HepG2 (cell line): ENCODE data around the gene SERPINA3. TPM values are rescaled to one million over a fixed set of nuclear protein-coding genes. Genes with fewer than 3 reads are reported as not detected.

ENCODE experiments used
- ARID2 ChIP-seq: sonication (generic); formaldehyde crosslinking; IDR thresholded peaks from 2 replicates; pipeline ENCODE4 v1.8.1; 2022; ENCODE audit warnings: mild to moderate bottlenecking, missing genetic modification reagents, borderline replicate concordance
- CREM ChIP-seq, 2 experiments: sonication (generic) in 1 of 2; formaldehyde crosslinking in 1 of 2; IDR thresholded peaks; 2 replicates each; pipeline versions ENCODE4 v1.4.0 to v1.6.1; 2016 to 2020; ENCODE audit warnings: antibody characterized with exemption in 1 of 2, mild to moderate bottlenecking in 1 of 2, missing genetic modification reagents in 1 of 2
- FOXA1 ChIP-seq, 2 experiments: fragments of 450-650 bp in 1 of 2; sonication (generic) in 1 of 2; formaldehyde crosslinking in 1 of 2; IDR thresholded peaks; 2 replicates each; pipeline versions ENCODE4 v1.4.0 to v1.6.1; 2016 to 2020; ENCODE audit warnings: missing genetic modification reagents in 1 of 2
- IRF2 ChIP-seq: IDR thresholded peaks from 2 replicates; pipeline ENCODE4 v1.6.1; 2018; ENCODE audit warnings: missing genetic modification reagents, missing compliant biosample characterization
- RXRA ChIP-seq: sonication (generic); formaldehyde crosslinking; IDR thresholded peaks from 2 replicates; pipeline ENCODE4 v1.5.1; 2020; ENCODE audit warnings: missing genetic modification reagents
- SKI ChIP-seq: fragments of 450-650 bp; IDR thresholded peaks from one replicate; pipeline ENCODE4 v1.6.1; 2018; ENCODE audit warnings: mild to moderate bottlenecking; ENCODE audit not compliant: partially characterized antibody
- SP1 ChIP-seq, 2 experiments: fragments of 450-650 bp in 1 of 2; sonication (generic) in 1 of 2; formaldehyde crosslinking in 1 of 2; IDR thresholded peaks; 2 replicates each; pipeline versions ENCODE4 v1.4.0 to v1.6.1; 2016 to 2020; ENCODE audit warnings: missing genetic modification reagents in 1 of 2
- TAF1 ChIP-seq: sonication (generic); formaldehyde crosslinking; IDR thresholded peaks from 2 replicates; pipeline ENCODE4 v1.4.0; 2020; ENCODE audit warnings: missing genetic modification reagents
- TBX3 ChIP-seq: fragments of 450-650 bp; IDR thresholded peaks from 2 replicates; pipeline ENCODE4 v1.6.1; 2017; ENCODE audit warnings: antibody characterized with exemption, mild to moderate bottlenecking, inconsistent platforms, borderline replicate concordance
- XRCC5 ChIP-seq: fragments of 200-400 bp; formaldehyde crosslinking; optimal IDR thresholded peaks from 2 replicates; pipeline ENCODE3; 2017; ENCODE audit warnings: mild to moderate bottlenecking, low read length
- YEATS4 ChIP-seq: sonication (generic); formaldehyde crosslinking; IDR thresholded peaks from 2 replicates; pipeline ENCODE4 v1.4.0; 2020; ENCODE audit warnings: missing genetic modification reagents, borderline replicate concordance
- ZC3H13 ChIP-seq: sonication (generic); formaldehyde crosslinking; IDR thresholded peaks from 2 replicates; pipeline ENCODE4 v1.8.1; 2023; ENCODE audit warnings: mild to moderate bottlenecking, missing genetic modification reagents, moderate library complexity
- ZNF251 ChIP-seq: sonication (generic); formaldehyde crosslinking; IDR thresholded peaks from 2 replicates; pipeline ENCODE4 v1.9.0; 2021; ENCODE audit warnings: mild to moderate bottlenecking, missing genetic modification reagents
- ZNF615 ChIP-seq: sonication (generic); formaldehyde crosslinking; IDR thresholded peaks from 2 replicates; pipeline ENCODE4 v1.5.0; 2020; ENCODE audit warnings: mild to moderate bottlenecking, missing genetic modification reagents, borderline replicate concordance
- polyA plus RNA-seq, 8 experiments: library from polyadenylated mRNA; depleted of rRNA in 3 of 8; stranded (reverse) in 7 of 8; unstranded in 1 of 8; fragments of >200 nt; fragmentation: Illumina TruSeq in 4 of 8; extraction: Trizol in 4 of 8; gene quantifications; 2 replicates each; pipeline versions ENCODE4 v1.2.1 to v1.2.3, GENCODE V29; 2011 to 2016; ENCODE audit warnings: low read depth in 4 of 8, missing spikeins in 1 of 8, mixed read lengths in 1 of 8; ENCODE audit not compliant: insufficient read depth in 1 of 8
- total RNA-seq, 5 experiments: library from RNA; depleted of rRNA; stranded (reverse); fragments of >200 nt; fragmentation: Illumina TruSeq; extraction: Trizol; gene quantifications; 2 replicates each; pipeline ENCODE4 v1.2.3, GENCODE V29; 2016; ENCODE audit warnings: low read depth in 1 of 5
- TF ChIP-seq, protein P1 (sequence below): sonication (generic); formaldehyde crosslinking; IDR thresholded peaks from 2 replicates; pipeline ENCODE4 v1.5.0; 2020; ENCODE audit warnings: missing genetic modification reagents, mild to moderate bottlenecking, borderline replicate concordance
- TF ChIP-seq, protein P2 (sequence below): sonication (generic); formaldehyde crosslinking; IDR thresholded peaks from 2 replicates; pipeline ENCODE4 v1.4.0; 2020; ENCODE audit warnings: missing genetic modification reagents, borderline replicate concordance
- TF ChIP-seq, protein P3 (sequence below), 2 experiments: sonication (generic) in 1 of 2; formaldehyde crosslinking in 1 of 2; IDR thresholded peaks; 2 replicates each; pipeline versions ENCODE4 v1.4.0 to v1.6.1; 2016 to 2020; ENCODE audit warnings: borderline replicate concordance in 1 of 2, low read depth in 1 of 2, mild to moderate bottlenecking in 1 of 2, missing genetic modification reagents in 1 of 2

The SERPINA3 gene
- total and polyA plus RNA-seq, 2 of the 13 experiments (the other 11 are each of a cell fraction or from before 2014, with no cell fraction given): 825 to 2,200 TPM

DNA sequence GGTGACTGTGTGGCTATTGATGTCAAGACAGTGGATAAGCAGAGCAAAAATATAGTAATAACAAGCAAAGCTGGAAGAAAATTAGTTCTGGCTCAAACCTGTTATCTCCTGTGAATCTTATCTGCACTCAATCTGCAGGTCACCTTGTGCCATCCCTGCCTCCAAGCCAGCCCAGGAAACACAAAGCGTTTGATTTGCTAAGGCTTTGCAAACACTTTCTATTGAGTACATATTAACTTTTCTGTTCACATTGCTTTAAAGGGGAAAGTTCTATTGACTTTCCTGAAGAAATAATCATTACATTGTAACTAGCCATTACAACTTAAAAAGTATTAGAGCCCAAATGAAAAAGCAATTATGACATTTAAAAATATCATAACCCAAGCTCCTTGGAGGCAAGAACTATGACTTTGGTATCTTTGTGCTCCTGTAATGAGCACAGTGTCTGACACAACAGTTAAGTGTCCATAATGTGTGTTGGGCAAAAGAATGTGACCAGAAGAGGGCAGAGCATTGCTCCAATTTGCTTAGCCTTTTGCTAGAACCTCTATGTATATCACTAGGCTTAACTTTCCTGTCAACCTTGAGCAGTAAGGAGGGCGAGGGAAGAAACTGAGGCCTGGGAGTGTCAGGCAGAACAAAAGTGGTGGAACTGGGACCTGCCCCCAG is 24.7 kb downstream of the SERPINA3 start (continued):
- TF ChIP-seq YEATS4 (CRISPR knock-in tag) (0 out of 2 replicates have a peak, but pooled peaks have one; percentile 39), RXRA (CRISPR knock-in tag) (peak; percentile 80; the same call in 1 of the 2 replicates), SP1 (IDR thresholded peaks at IDR 0.05) (no peak), SP1 (CRISPR knock-in tag; IDR thresholded peaks at IDR 0.05) (no peak), CREM (IDR thresholded peaks at IDR 0.05) (peak; percentile 86), CREM (CRISPR knock-in tag; IDR thresholded peaks at IDR 0.05) (no peak), ZNF251 (CRISPR knock-in tag) (no peak), SKI (no peak), ZC3H13 (no peak), FOXA1 (IDR thresholded peaks at IDR 0.05) (peak; percentile 72), FOXA1 (CRISPR knock-in tag; IDR thresholded peaks at IDR 0.05) (peak; percentile 87), ZNF615 (CRISPR knock-in tag) (no peak), TAF1 (CRISPR knock-in tag) (no peak), IRF2 (CRISPR knock-in tag) (no peak; the same call in 1 of the 2 replicates), ARID2 (CRISPR knock-in tag) (no peak), TBX3 (peak; percentile 81; the same call in 1 of the 2 replicates), XRCC5 (peak; percentile 35)
- TF ChIP-seq, protein P1, sequence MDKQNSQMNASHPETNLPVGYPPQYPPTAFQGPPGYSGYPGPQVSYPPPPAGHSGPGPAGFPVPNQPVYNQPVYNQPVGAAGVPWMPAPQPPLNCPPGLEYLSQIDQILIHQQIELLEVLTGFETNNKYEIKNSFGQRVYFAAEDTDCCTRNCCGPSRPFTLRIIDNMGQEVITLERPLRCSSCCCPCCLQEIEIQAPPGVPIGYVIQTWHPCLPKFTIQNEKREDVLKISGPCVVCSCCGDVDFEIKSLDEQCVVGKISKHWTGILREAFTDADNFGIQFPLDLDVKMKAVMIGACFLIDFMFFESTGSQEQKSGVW (CRISPR knock-in tag): no peak
- TF ChIP-seq, protein P2, sequence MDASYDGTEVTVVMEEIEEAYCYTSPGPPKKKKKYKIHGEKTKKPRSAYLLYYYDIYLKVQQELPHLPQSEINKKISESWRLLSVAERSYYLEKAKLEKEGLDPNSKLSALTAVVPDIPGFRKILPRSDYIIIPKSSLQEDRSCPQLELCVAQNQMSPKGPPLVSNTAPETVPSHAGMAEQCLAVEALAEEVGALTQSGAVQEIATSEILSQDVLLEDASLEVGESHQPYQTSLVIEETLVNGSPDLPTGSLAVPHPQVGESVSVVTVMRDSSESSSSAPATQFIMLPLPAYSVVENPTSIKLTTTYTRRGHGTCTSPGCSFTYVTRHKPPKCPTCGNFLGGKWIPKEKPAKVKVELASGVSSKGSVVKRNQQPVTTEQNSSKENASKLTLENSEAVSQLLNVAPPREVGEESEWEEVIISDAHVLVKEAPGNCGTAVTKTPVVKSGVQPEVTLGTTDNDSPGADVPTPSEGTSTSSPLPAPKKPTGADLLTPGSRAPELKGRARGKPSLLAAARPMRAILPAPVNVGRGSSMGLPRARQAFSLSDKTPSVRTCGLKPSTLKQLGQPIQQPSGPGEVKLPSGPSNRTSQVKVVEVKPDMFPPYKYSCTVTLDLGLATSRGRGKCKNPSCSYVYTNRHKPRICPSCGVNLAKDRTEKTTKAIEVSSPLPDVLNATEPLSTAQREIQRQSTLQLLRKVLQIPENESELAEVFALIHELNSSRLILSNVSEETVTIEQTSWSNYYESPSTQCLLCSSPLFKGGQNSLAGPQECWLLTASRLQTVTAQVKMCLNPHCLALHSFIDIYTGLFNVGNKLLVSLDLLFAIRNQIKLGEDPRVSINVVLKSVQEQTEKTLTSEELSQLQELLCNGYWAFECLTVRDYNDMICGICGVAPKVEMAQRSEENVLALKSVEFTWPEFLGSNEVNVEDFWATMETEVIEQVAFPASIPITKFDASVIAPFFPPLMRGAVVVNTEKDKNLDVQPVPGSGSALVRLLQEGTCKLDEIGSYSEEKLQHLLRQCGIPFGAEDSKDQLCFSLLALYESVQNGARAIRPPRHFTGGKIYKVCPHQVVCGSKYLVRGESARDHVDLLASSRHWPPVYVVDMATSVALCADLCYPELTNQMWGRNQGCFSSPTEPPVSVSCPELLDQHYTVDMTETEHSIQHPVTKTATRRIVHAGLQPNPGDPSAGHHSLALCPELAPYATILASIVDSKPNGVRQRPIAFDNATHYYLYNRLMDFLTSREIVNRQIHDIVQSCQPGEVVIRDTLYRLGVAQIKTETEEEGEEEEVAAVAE (CRISPR knock-in tag): no peak
- TF ChIP-seq, protein P3, sequence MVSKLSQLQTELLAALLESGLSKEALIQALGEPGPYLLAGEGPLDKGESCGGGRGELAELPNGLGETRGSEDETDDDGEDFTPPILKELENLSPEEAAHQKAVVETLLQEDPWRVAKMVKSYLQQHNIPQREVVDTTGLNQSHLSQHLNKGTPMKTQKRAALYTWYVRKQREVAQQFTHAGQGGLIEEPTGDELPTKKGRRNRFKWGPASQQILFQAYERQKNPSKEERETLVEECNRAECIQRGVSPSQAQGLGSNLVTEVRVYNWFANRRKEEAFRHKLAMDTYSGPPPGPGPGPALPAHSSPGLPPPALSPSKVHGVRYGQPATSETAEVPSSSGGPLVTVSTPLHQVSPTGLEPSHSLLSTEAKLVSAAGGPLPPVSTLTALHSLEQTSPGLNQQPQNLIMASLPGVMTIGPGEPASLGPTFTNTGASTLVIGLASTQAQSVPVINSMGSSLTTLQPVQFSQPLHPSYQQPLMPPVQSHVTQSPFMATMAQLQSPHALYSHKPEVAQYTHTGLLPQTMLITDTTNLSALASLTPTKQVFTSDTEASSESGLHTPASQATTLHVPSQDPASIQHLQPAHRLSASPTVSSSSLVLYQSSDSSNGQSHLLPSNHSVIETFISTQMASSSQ (IDR thresholded peaks at IDR 0.05; ENCODE audit: low read depth): peak; percentile 82
- TF ChIP-seq, protein P3 (CRISPR knock-in tag; IDR thresholded peaks at IDR 0.05; ENCODE audit: borderline replicate concordance): peak; percentile 78; the same call in 1 of the 2 replicates
